ENCODE data around the gene SHC1. TPM values are rescaled to one million over a fixed set of nuclear protein-coding genes. Genes with fewer than 3 reads are reported as not detected.

The SHC1 gene
- total and polyA plus RNA-seq, 5 experiments from 2014 or later, result 22.6 to 68.5 (median 27.4) TPM

DNA sequence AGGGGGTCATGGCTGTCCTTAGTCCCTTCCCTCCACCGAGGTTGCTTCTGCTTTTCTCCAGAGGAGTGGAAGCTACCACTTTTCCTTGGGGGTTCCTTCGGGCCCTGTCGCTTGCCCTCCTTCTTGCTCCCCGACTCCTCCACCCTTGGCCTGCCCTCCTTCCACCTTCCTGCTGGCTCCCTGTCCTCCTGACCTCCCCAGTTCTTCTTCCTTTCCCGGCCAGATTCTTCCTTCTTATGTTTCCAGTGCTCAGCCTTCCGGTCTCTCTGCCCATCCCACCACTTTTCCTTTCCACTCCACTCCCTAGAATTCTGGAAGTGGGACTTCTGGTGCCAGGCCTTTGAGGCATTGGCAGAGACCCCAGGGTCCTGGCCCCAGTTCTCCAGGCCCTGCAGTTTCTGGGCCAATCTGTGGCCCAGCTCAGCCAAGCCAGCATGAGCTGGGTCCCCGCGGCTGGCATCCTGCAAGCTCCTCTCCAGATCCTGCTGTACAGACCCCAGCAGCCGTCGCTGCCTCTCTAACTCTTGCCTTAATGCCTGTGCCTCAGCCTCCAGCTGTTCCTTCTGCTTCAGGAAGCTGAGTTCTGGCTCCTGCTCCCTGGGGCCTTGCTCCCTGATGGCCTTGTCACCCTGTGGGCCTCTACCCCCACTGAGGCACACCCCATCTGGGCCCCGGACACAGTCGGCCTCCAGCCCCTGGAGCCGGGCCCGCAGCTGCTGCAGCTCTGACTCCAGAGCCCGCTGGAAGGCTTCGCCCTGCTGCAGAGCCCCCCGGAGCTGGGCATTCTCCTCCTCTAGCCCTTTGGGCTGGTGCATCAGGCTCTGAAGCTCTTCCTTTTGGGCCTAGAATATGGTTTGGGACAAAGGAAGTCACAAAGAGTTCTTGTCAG lies 24.3 kb downstream of the SHC1 start:
- no peak for DNase-seq
- Mint-ChIP-seq H3K36me3 (peaks cover 0 to 65% (median 10%) of the 10 kb centered on the region in 3 donors), H3K27me3 (no peaks in the 10 kb centered on the region), H3K27ac (peak overlapping the region in 8 of 10 donors; percentile 41 to 95 (median 72)), H3K9me3 (no peaks in the 10 kb centered on the region), H3K4me3 (peak overlapping the region in 2 of 10 donors; percentile 26 to 45), H3K4me1 (peaks cover 23 to 60% (median 51%) of the 10 kb centered on the region in 4 donors)
- POLR2A ChIA-PET, result interaction anchor here (0.6 to 1.9 kb wide), 2 partner anchors 9 kb away, joined by 3 to 8 read pairs; partner anchors contain the start of gene PMVK
- no peak for ATAC-seq

DNA sequence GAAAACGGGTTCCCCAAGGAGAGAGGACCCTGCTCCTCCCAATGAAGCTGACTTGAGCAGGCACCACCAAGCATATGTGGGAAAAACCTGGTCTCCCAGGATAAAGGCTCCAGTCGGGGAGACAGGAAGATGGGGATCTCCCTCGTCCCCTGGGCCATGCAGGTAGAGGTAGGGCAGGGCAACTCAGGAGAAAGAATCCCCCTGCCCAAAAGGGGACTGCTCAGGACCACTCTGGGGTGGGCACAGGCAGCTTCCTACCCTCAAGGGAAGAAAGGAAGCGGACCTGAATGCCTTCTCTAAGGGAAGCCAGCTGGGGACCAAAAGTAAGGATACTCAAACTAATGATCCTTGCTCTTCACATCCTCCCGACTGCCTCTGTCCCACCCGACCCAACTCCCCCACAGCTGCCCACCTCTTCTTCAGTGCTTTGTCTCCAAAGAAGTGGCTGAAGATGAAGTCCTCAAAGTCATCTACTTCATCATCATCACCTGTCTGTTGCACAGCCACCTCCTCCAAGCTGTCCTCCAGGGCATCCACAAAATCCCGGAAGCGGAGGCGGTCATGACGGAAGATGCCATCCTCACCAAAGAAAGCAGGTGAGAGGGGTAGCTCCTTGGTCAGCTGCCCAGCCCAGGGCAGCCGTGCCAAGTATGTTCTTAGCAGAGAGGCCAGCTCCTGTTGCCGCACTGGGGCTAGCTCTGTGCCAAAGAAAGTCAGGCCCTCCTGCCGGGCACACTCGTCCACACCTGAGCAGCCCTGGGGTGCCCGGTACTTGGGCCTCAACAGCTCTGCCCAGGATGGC lies 25.2 kb downstream of the SHC1 start:
- ATAC-seq (no peak), DNase-seq (no peak)
- Mint-ChIP-seq H3K4me1 (peaks cover 23 to 60% (median 51%) of the 10 kb centered on the region in 4 donors), H3K9me3 (no peaks in the 10 kb centered on the region), H3K4me3 (no peak overlapping the region), H3K36me3 (peaks cover 0 to 57% (median 5%) of the 10 kb centered on the region in 3 donors), H3K27me3 (no peaks in the 10 kb centered on the region), H3K27ac (peak overlapping the region in 7 of 10 donors; percentile 20 to 95 (median 43))
- POLR2A ChIA-PET, result interaction anchor here (1.3 to 1.9 kb wide), 3 partner anchors 8 to 72 kb away, joined by 3 to 8 read pairs (median 6); partner anchors contain the start of genes PMVK and PYGO2

DNA sequence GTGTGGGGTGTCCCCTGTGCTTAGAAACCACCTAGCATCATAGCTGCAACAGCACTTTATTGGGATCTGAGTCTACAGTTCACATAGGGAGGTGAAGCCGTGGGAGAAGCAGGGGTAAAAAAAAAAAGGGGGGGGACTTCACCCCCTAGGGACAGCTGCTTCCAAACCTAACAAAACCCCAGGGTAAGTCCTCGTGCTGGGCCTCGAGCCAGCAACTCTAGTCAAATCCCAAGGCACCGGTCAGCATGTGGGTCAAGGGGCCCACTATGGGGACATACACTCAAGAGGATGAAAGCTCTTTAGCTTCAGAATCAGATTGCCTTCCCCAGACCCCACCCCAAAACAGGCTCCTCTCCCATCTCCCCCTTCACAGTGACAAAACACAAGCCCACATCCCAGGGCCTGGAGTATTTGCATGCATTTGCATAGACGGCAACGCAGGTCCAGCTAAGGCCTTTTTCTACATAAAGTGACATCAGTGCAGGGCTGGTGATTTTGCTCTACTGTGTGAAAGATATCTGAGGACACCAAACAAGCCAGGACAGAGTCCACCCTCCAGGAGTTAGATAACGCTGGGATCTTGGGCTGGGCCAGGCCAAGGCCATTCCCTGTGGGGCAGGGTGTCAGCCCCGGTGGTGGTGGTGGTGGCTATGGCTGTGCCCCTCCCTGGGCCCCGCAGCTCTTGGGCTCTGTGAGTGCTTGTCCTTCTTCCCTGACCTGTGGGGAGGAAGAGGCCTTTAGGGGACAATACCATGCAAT lies 26.0 kb downstream of the SHC1 start:
- peaks cover 0 to 52% (median 5%) of the 10 kb centered on the region in 3 donors for H3K36me3 Mint-ChIP-seq
- H3K4me1 Mint-ChIP-seq, result peaks cover 23 to 64% (median 54%) of the 10 kb centered on the region in 4 donors
- H3K27ac Mint-ChIP-seq, result peak overlapping the region in 9 of 10 donors; percentile 74 to 95 (median 91)
- ATAC-seq (no peak), DNase-seq (no peak)
- peak overlapping the region in 1 of 10 donors; percentile 15 for H3K4me3 Mint-ChIP-seq
- H3K27me3 Mint-ChIP-seq, result no peaks in the 10 kb centered on the region
- H3K9me3 Mint-ChIP-seq, result no peaks in the 10 kb centered on the region
- POLR2A ChIA-PET, result interaction anchor here (1.0 to 1.9 kb wide), 8 partner anchors 8 to 384 kb away, joined by 3 to 8 read pairs (median 3); partner anchors contain the start of genes PMVK and PYGO2

DNA sequence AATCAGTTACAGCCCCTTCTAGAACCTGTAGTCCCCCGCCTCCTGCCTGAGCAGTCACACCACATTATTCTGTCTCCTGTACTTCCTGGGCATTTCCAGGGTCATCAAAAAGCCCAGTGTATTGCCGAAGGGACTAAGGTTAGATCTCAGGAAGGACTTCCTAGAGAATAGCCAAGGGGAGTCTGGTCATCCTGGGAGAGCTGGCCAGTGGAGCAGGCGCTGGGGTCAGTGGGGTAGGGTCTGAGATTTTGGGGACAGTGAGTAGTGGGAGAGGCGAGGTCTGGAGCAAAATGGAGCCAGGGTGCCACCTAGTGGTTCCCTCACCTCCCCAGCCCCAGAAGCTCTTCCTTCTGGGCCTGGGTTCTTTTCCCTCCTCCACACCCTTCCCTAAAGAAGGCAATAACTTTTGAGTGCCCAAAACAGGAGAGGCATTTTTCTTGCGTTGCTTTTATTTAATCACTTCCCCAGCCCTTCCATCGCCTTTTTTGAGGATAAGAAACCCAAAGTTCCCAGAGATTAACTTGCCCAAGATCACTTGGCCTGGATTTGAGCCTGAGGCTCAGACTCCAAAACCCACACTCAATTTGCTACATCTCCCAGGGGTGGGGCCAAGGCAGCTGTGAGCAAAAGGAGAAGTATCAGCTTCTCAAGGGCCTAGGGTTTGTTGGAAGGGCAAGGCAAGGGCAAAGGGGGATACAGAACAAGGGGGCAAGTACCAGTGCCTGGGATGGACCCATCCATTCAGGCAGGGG lies 26.7 kb downstream of the SHC1 start:
- peaks cover 24 to 64% (median 55%) of the 10 kb centered on the region in 4 donors for H3K4me1 Mint-ChIP-seq
- peak overlapping the region; percentile 78 to 94 (median 90) for H3K27ac Mint-ChIP-seq
- H3K36me3 Mint-ChIP-seq, result peaks cover 0 to 46% (median 5%) of the 10 kb centered on the region in 3 donors
- H3K9me3 Mint-ChIP-seq, result no peaks in the 10 kb centered on the region
- peak overlapping the region in 5 of 10 donors; percentile 8 to 74 (median 38) for H3K4me3 Mint-ChIP-seq
- DNase-seq, result peak in 1 of 10 donors; percentile 35
- POLR2A ChIA-PET, result interaction anchor here (0.6 to 1.5 kb wide), 9 partner anchors 17 to 976 kb away, joined by 3 to 7 read pairs (median 3); partner anchors contain the start of genes CREB3L4 and PYGO2
- no peaks in the 10 kb centered on the region for H3K27me3 Mint-ChIP-seq
- ATAC-seq, result peak in 1 of 2 donors; percentile 24

DNA sequence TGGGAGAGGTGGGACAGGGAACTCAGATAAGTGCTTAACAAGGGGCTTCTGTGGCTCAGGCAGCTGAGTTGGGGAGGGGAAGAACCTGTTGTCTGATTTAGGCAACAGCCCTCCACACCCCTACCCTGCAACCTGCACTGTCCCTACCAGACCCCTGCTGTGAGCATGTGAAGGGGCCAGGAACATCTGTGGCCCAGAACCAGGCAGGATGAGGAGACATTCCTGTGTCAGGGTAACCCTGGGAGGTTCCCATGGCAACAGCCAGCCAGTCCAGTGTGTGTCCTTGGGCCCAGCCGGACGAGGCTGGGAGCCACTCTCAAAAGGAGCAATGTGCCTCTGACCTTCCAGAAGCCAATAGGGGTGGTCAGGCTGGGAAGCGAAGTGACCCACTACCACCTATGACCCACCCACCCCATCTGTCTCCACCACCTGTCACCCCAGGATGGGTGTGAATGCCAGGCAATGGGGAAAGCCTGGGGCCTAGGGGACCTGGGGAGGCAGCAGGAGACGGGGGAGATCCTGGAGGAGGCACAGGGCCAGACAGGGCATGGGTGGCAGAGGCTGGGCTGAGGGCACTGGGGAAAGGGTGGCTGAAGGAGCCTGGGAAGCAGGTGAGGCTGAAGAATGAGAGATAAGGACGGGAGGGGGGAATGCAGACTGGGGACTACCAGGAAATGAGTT lies 29.1 kb downstream of the SHC1 start:
- H3K4me3 Mint-ChIP-seq, result peak overlapping the region in 1 of 10 donors; percentile 38
- peaks cover 0 to under 1% (median 0%) of the 10 kb centered on the region in 9 donors for H3K9me3 Mint-ChIP-seq
- peaks cover 0 to 25% (median 0%) of the 10 kb centered on the region in 3 donors for H3K36me3 Mint-ChIP-seq
- no peaks in the 10 kb centered on the region for H3K27me3 Mint-ChIP-seq
- H3K4me1 Mint-ChIP-seq, result peaks cover 27 to 80% (median 67%) of the 10 kb centered on the region in 4 donors
- H3K27ac Mint-ChIP-seq, result peak overlapping the region; percentile 41 to 94 (median 73)
- no peak for DNase-seq
- POLR2A ChIA-PET, result interaction anchor here (2.9 kb wide), 1 partner anchor 20 kb away, joined by 19 read pairs; the partner anchor contains the start of gene PYGO2
- ATAC-seq, result no peak

DNA sequence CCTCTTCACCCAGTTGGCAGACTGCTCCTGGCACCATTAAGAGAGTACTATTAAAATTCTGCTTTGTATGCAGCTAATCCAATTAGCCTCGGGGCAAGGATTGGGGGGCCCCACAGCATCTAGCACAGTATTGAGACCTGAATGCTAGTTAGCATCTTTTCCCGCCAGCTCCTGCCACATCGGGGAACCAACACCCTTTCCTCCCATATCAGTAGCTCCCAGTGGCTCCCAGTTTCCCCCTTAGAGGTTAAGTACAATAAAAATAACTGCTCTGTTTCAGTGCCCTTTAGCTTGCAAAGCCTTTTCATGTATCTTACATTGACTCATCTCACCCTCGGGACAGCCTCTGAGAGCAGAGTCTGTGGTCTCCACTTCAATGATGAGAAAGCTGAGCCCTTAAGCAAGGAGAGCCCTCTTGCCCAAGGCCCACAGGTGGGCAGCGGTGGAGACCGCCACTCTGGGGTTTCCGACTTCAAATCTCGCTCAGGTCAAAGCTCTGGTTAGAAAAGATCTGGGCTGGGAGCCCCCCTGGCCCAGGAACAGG lies 29.8 kb downstream of the SHC1 start:
- DNase-seq (no peak), ATAC-seq (no peak)
- Mint-ChIP-seq H3K36me3 (peaks cover 0 to 17% (median 0%) of the 10 kb centered on the region in 3 donors), H3K27me3 (no peaks in the 10 kb centered on the region), H3K4me3 (peak overlapping the region in 5 of 10 donors; percentile 5 to 54 (median 19)), H3K4me1 (peaks cover 28 to 86% (median 70%) of the 10 kb centered on the region in 4 donors), H3K27ac (peak overlapping the region; percentile 21 to 92 (median 70)), H3K9me3 (peaks cover 0 to 2% (median 0%) of the 10 kb centered on the region in 9 donors)
- POLR2A ChIA-PET, result interaction anchor here (1.2 to 2.9 kb wide), 4 partner anchors 8 to 271 kb away, joined by 3 to 19 read pairs (median 5); partner anchors contain the start of gene PYGO2

DNA sequence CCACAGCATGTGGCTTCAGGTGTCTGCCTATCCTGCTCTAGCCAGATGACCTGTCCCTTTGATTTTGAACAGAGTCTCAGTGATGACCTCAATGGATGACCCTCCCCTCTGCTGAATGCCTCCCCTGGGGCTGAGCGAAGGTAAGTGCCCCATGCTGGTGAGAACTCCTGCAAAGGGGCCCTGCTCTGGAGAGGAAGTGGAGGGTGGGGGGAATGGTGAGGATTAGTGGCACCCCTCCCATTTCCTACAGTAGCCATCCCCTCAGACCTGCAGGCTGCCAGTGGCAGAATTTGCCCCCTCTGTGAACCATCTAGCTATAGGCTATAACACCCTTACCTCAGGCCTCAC lies 30.4 kb downstream of the SHC1 start:
- Mint-ChIP-seq H3K9me3 (peaks cover 0 to 2% (median 0%) of the 10 kb centered on the region in 9 donors), H3K4me3 (peak overlapping the region in 2 of 10 donors; percentile 33 to 60), H3K36me3 (peaks cover 0 to 13% (median 0%) of the 10 kb centered on the region in 3 donors), H3K27me3 (no peaks in the 10 kb centered on the region), H3K27ac (peak overlapping the region in 7 of 10 donors; percentile 20 to 92 (median 69)), H3K4me1 (peaks cover 28 to 91% (median 74%) of the 10 kb centered on the region in 4 donors)
- no peak for DNase-seq
- no peak for ATAC-seq
- POLR2A ChIA-PET, result interaction anchor here (1.2 to 2.9 kb wide), 4 partner anchors 8 to 270 kb away, joined by 3 to 19 read pairs (median 5); partner anchors contain the start of gene PYGO2

DNA sequence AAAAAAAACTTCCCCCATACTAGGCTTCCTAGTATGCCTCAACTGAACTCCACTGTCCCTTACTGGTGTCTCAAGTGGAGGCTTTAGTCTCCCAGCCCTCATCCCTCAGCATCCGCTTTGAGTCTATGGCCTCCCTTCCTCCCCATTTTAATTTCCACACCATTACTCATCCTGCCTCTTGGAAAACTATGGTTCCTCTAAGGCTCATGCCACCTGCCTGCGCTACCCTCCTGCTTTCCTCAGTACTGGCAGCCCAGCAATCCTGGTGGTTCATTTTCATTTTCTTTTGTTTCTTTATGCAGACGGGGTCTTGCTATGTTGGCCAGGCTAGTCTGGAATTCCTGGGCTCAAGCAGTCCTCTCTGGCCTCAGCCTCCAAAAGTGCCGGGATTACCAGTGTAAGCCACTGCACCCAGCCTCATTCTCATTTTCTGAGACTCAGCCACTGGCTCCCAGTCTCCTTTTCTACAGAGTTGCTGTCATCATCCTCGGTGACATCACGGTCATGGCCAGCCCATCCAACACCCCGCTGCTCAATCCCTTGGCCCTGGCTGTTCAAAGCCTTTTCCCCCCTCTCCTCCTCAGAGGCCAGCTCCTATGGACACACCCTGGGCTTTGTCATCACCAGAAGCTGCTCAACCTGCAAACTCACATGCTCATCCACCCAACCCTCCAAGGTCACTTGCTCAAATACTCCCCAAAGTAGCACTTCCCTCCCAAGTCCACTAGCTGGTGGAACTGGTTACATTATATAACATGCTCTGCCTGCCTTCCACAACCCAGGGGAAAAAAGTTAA lies 31.7 kb downstream of the SHC1 start:
- POLR2A ChIA-PET, result interaction anchor here (0.7 to 4.0 kb wide), 7 partner anchors 9 to 312 kb away, joined by 3 to 87 read pairs (median 4); partner anchors contain the start of genes PBXIP1 and PYGO2
- H3K4me3 Mint-ChIP-seq, result peak overlapping the region; percentile 38 to 93 (median 68)

DNA sequence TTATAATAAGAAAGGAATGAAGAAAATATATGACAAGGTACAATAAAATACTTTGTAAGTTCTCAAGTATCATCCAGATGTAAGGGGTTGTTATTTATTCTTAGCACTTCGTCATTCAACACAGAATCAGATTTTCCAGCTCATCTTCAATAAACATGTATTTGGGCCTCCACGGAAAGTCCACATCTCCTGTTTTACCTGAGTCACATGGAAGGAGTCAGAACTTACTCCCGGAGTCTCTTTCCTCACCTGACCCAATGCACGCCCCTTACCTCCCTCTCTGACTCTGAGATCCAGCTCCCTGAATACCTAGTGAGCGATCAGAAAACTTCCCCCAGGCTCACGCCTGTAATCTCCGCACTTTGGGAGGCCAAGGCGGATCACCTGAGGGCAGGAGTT lies 32.6 kb downstream of the SHC1 start:
- peaks cover 22 to 78% (median 65%) of the 10 kb centered on the region in 4 donors for H3K4me1 Mint-ChIP-seq
- peaks cover 0 to 2% (median 0%) of the 10 kb centered on the region in 9 donors for H3K9me3 Mint-ChIP-seq
- POLR2A ChIA-PET, result interaction anchor here (1.0 to 4.0 kb wide), 10 partner anchors 7 to 197 kb away, joined by 3 to 87 read pairs (median 12); partner anchors contain the start of genes CKS1B, PBXIP1 and PYGO2
- no peaks in the 10 kb centered on the region for H3K27me3 Mint-ChIP-seq
- H3K27ac Mint-ChIP-seq, result peak overlapping the region; percentile 98 to 100 (median 99)
- H3K4me3 Mint-ChIP-seq, result peak overlapping the region; percentile 86 to 100 (median 98)
- DNase-seq (peak in 1 of 10 donors; percentile 37), ATAC-seq (no peak)
- H3K36me3 Mint-ChIP-seq, result no peaks in the 10 kb centered on the region

More for the DNA sequence above, 31.7 kb downstream of the SHC1 start:
- ATAC-seq (no peak), DNase-seq (no peak)
- peaks cover 25 to 86% (median 72%) of the 10 kb centered on the region in 4 donors for H3K4me1 Mint-ChIP-seq
- H3K27me3 Mint-ChIP-seq, result no peaks in the 10 kb centered on the region
- peaks cover 0 to under 1% (median 0%) of the 10 kb centered on the region in 3 donors for H3K36me3 Mint-ChIP-seq
- peaks cover 0 to 2% (median 0%) of the 10 kb centered on the region in 9 donors for H3K9me3 Mint-ChIP-seq
- peak overlapping the region; percentile 82 to 100 (median 98) for H3K27ac Mint-ChIP-seq

Data from naive thymus-derived CD8-positive, alpha-beta T cell (primary cell).